ENCODE data around the gene RECQL5. TPM values are rescaled to one million over a fixed set of nuclear protein-coding genes. Genes with fewer than 3 reads are reported as not detected.

The RECQL5 gene
- total RNA-seq, 1 donor from 2014 or later, result 44.7 TPM

DNA sequence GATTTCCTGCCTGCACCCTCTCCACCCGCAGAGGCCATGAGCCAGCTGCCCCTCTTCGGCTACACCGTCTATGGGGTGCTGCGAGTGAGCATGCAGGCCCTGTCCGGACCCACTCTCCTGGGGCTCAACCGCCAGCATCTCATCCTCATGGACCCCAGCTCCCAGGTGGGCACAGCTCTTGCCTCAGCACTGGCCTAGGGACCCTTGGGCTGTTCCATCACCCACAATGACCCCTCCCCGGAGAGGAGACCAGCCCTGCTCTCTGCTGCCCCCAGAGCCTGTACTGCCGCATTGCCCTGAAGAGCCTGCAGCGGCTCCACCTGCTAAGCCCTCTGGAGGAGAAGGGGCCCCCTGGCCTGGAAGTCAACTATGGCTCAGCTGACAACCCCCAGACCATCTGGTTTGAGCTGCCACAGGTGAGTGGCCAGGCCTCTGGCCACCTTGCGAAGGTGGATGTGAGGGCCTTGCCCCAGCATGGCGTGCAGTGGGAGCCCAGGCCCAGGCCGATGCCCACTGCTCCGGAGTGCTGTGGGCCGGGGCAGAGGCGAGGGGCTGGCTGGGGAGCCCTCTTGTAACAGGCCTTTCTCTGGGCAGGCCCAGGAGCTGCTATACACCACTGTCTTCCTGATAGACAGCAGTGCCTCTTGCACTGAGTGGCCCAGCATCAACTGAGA lies 41.0 kb downstream of the RECQL5 start:
- TF ChIP-seq, protein P1, sequence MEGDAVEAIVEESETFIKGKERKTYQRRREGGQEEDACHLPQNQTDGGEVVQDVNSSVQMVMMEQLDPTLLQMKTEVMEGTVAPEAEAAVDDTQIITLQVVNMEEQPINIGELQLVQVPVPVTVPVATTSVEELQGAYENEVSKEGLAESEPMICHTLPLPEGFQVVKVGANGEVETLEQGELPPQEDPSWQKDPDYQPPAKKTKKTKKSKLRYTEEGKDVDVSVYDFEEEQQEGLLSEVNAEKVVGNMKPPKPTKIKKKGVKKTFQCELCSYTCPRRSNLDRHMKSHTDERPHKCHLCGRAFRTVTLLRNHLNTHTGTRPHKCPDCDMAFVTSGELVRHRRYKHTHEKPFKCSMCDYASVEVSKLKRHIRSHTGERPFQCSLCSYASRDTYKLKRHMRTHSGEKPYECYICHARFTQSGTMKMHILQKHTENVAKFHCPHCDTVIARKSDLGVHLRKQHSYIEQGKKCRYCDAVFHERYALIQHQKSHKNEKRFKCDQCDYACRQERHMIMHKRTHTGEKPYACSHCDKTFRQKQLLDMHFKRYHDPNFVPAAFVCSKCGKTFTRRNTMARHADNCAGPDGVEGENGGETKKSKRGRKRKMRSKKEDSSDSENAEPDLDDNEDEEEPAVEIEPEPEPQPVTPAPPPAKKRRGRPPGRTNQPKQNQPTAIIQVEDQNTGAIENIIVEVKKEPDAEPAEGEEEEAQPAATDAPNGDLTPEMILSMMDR (IDR thresholded peaks at IDR 0.05), result peak; percentile 62
- H3K4me3 Mint-ChIP-seq (ENCODE audit: unreplicated experiment), result no peak overlapping the region
- DNase-seq (ENCODE audit: extremely low spot score, unreplicated experiment), result no peak
- no peaks in the 10 kb centered on the region for H3K9me3 Mint-ChIP-seq (ENCODE audit: unreplicated experiment)
- no peaks in the 10 kb centered on the region for H3K27me3 Mint-ChIP-seq (ENCODE audit: unreplicated experiment)
- no peaks in the 10 kb centered on the region for H3K4me1 Mint-ChIP-seq (ENCODE audit: unreplicated experiment)
- H3K36me3 Mint-ChIP-seq (ENCODE audit: unreplicated experiment), result peaks cover 5% of the 10 kb centered on the region
- H3K27ac Mint-ChIP-seq (ENCODE audit: unreplicated experiment), result no peak overlapping the region

DNA sequence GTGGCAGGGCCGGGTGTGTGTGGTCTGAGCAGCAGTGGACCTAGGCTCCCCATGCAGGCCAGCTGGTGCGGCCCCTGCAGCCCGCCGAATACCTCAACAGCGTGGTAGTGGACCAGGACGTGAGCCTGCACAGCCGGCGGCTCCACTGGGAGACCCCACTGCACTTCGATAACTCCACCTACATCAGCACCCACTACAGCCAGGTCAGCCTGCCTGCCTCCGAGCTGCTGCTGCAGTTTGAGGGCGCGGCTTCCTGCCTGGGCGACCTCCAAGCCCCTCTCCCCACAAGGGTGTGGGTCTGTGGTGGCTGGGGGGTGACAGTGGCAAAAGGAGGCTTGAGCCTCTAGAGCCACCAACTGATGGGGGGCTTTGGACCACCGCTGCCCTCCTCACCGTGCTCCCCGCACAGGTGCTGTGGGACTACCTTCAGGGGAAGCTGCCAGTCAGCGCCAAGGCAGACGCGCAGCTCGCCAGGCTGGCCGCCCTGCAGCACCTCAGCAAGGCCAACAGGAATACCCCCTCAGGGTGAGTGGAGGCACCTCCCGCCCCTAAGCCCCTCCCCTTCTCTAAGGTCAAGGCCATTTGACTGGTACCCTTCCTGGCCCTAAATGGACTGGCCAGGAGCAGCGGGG lies 42.1 kb downstream of the RECQL5 start:
- TF ChIP-seq, protein P1 (IDR thresholded peaks at IDR 0.05), result no peak
- H3K27me3 Mint-ChIP-seq (ENCODE audit: unreplicated experiment), result no peaks in the 10 kb centered on the region

DNA sequence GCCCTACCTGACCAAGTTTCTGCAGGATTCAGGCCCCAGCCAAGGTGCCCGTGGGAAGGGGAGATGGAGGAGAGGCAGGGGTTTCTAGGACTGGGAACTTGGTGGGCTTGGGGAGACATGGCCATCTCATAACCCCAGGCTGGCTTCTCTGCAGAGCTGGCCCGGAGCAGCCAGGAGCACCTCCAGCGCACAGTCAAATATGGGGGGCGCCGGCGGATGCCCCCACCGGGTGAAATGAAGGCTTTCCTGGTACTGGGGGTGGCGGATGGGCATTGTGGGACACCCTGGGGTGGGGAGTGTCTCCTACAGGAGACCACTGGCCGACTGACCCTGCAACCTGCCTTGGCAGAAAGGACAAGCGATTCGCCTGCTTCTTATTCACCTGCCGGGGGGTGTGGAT lies 42.9 kb downstream of the RECQL5 start:
- peaks cover 3% of the 10 kb centered on the region for H3K36me3 Mint-ChIP-seq (ENCODE audit: unreplicated experiment)
- DNase-seq (ENCODE audit: extremely low spot score, unreplicated experiment), result no peak
- no peak overlapping the region for H3K4me3 Mint-ChIP-seq (ENCODE audit: unreplicated experiment)
- H3K27me3 Mint-ChIP-seq (ENCODE audit: unreplicated experiment), result no peaks in the 10 kb centered on the region
- H3K27ac Mint-ChIP-seq (ENCODE audit: unreplicated experiment), result no peak overlapping the region
- TF ChIP-seq, protein P1 (IDR thresholded peaks at IDR 0.05), result no peak
- no peaks in the 10 kb centered on the region for H3K9me3 Mint-ChIP-seq (ENCODE audit: unreplicated experiment)
- H3K4me1 Mint-ChIP-seq (ENCODE audit: unreplicated experiment), result no peaks in the 10 kb centered on the region

More for the DNA sequence above, 42.1 kb downstream of the RECQL5 start:
- H3K27ac Mint-ChIP-seq (ENCODE audit: unreplicated experiment), result no peak overlapping the region
- H3K9me3 Mint-ChIP-seq (ENCODE audit: unreplicated experiment), result no peaks in the 10 kb centered on the region
- H3K4me1 Mint-ChIP-seq (ENCODE audit: unreplicated experiment), result no peaks in the 10 kb centered on the region
- H3K4me3 Mint-ChIP-seq (ENCODE audit: unreplicated experiment), result no peak overlapping the region
- peaks cover 3% of the 10 kb centered on the region for H3K36me3 Mint-ChIP-seq (ENCODE audit: unreplicated experiment)
- no peak for DNase-seq (ENCODE audit: extremely low spot score, unreplicated experiment)

DNA sequence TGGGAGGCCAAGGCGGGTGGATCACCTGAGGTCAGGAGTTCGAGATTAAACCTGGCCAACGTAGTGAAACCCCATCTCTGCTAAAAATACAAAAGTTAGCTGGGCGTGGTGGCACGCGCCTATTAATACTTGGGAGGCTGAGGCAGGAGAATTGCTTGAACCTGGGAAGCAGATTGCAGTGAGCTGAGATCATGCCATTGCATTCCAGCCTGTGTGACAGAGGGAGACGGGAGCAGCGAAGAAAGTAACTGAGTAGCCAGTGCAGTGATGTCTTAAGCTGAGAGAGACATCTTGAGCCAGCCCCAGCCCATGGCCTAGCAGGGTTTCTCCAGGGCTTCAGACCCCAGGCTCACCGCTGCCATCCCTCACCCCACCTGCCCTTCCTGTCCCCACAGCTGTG lies 43.6 kb downstream of the RECQL5 start:
- DNase-seq (ENCODE audit: extremely low spot score, unreplicated experiment), result no peak
- H3K9me3 Mint-ChIP-seq (ENCODE audit: unreplicated experiment), result no peaks in the 10 kb centered on the region

DNA sequence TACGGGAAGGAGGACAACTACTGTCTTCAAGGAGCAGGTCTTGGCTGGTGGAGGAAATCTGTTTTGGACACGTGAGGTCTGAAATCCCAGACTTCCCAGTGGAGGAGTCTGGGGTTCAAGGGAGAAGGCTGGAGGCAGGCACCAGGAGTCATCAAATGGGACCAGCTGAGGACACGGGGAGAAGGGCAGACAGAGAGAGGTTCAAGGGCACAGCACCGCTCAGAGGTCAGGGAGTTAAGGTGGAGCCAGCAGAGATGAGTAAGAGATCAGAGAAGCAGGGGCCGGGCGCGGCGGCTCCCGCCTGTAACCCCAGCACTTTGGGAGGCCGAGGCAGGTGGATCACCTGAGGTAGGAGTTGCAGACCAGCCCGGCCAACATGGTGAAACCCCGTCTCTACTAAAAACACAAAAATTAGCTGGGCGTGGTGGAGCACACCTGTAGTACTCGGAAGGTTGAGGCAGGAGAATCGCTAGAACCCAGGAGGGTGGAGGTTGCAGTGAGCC lies 44.1 kb downstream of the RECQL5 start:
- Mint-ChIP-seq H3K36me3 (ENCODE audit: unreplicated experiment) (peaks cover 3% of the 10 kb centered on the region), H3K4me1 (ENCODE audit: unreplicated experiment) (no peaks in the 10 kb centered on the region), H3K27me3 (ENCODE audit: unreplicated experiment) (no peaks in the 10 kb centered on the region), H3K27ac (ENCODE audit: unreplicated experiment) (no peak overlapping the region), H3K4me3 (ENCODE audit: unreplicated experiment) (no peak overlapping the region), H3K9me3 (ENCODE audit: unreplicated experiment) (no peaks in the 10 kb centered on the region)
- no peak for DNase-seq (ENCODE audit: extremely low spot score, unreplicated experiment)
- TF ChIP-seq, protein P1 (IDR thresholded peaks at IDR 0.05), result no peak

More for the DNA sequence above, 43.6 kb downstream of the RECQL5 start:
- no peak overlapping the region for H3K4me3 Mint-ChIP-seq (ENCODE audit: unreplicated experiment)
- H3K27me3 Mint-ChIP-seq (ENCODE audit: unreplicated experiment), result no peaks in the 10 kb centered on the region
- TF ChIP-seq, protein P1 (IDR thresholded peaks at IDR 0.05), result no peak
- no peak overlapping the region for H3K27ac Mint-ChIP-seq (ENCODE audit: unreplicated experiment)
- no peaks in the 10 kb centered on the region for H3K4me1 Mint-ChIP-seq (ENCODE audit: unreplicated experiment)
- H3K36me3 Mint-ChIP-seq (ENCODE audit: unreplicated experiment), result peaks cover 3% of the 10 kb centered on the region
